GM10266 (cell line): Measurements from ENCODE around the gene ANGPT4.

Experiments used
- DNase-seq: peaks from one replicate; pipeline ENCODE4 v3.0.0; 2012; ENCODE audit errors: extremely low spot score
- TF ChIP-seq, protein P1 (sequence below): IDR thresholded peaks from 2 replicates; pipeline ENCODE4 v1.5.1; 2012; ENCODE audit warnings: mild to moderate bottlenecking, low read depth; ENCODE audit not compliant: control insufficient read depth, insufficient read depth; ENCODE audit errors: missing control alignments

Gene ANGPT4

DNA sequence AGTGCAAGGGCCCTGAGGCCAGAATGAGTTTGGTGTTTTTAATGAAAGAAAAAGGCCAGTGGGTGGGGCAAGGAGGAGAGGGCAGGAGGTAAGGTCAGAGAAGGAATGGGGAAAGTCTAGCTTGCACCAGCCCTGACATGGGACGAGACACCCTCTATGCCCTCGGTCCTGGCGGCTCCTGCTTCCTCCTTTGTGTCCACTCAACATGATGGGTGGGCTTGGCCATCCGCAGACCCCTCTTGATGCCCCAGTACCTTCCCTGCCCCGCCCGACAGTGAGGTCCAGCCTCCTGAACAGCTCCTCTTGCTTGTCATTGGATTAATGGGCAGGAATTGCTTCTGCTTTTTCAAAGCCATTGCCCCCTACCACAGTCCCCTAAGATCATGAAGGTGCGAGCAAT, 33.6 kb upstream of the ANGPT4 start:
- TF ChIP-seq, protein P1, sequence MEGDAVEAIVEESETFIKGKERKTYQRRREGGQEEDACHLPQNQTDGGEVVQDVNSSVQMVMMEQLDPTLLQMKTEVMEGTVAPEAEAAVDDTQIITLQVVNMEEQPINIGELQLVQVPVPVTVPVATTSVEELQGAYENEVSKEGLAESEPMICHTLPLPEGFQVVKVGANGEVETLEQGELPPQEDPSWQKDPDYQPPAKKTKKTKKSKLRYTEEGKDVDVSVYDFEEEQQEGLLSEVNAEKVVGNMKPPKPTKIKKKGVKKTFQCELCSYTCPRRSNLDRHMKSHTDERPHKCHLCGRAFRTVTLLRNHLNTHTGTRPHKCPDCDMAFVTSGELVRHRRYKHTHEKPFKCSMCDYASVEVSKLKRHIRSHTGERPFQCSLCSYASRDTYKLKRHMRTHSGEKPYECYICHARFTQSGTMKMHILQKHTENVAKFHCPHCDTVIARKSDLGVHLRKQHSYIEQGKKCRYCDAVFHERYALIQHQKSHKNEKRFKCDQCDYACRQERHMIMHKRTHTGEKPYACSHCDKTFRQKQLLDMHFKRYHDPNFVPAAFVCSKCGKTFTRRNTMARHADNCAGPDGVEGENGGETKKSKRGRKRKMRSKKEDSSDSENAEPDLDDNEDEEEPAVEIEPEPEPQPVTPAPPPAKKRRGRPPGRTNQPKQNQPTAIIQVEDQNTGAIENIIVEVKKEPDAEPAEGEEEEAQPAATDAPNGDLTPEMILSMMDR = no peak
- DNase-seq = no peak

DNA sequence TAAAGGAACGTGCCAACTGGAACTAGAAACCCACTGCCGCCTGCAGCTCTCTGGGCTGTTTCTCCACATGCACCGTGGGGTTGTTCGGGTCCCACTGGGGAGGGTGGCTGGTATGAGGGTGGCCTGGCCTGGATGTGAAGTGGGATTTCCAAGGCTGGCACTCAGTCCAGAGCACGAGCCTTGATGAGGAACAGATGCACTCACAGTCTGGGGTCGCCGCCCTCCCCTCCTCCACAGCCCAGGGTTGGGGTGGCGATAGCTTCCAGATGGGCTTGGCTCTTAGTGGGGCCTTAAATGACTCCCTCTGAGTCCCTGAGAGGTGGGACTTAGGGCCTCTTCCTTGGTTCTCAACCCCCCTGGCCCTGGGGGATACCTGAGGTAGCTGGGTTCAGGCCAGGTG, 30.7 kb upstream of the ANGPT4 start:
- no peak for DNase-seq
- TF ChIP-seq, protein P1 = no peak

DNA sequence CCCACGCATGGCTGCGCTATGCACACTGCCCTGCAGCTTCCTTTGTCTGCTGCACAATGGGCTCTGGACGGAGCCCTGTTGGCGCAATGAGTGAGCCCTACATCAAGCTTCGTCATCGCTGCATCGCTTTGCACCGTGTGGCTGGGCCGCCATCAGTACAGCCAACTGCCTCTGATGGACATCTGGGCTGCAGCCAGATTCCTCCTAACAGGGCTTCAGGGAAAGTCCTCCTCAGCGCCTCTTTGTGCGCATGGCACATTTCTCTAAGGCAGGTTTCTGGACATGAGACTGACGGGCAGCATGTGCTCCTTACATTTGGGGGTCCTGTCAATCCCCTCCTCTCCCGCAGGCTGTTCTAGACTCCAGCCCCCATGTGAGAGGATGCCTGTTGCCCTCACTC, 29.7 kb upstream of the ANGPT4 start:
- TF ChIP-seq, protein P1 = no peak
- no peak for DNase-seq

DNA sequence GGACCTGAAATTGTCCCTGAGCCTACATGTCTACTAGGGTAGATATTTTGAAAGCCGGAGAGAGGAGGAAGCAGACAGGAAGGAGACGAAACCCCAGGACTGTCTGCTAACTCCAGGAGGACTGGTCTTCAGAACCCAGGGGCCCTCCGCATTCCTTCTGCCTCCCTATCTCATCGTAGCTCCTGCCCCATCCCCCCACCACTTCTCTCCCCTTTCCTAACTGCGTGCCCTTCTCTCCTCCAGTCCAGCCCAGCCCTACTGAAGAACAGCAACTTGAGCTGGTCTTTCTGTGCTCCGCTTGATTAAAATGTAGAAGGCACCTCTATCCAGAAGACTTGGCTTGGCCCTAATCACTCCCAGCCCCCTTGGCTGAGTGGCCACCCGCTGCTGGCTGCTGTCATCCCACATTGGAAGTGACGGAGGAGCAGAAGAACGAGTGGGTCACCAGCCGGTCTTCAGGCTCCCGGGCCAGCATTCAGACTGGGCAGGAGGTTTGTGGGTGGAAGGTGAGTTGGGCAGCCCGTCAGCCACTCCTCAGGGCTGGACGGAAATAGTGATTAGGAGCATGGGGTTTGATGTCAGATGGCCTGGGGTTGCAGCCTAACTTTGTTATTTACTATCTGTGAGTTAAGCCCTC, 28.8 kb upstream of the ANGPT4 start:
- TF ChIP-seq, protein P1 = no peak
- no peak for DNase-seq

DNA sequence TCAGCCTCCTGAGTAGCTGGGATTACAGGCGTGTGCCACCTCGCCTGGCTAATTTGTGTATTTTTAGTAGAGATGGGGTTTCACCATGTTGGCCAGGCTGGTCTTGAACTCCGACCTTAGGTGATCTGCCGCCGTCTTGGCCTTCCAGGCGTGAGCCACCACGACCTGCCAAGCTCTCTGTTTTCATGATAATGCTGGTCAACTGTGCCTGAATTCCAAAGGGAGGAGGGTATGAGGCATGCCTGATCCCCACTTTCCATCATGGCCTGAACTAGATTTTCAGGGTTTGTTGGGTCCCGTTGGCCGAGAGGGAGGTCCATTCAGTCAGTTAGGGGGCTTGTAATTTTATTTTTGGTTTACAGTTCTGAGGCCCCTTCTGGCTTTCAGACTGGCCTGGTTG, 28.0 kb upstream of the ANGPT4 start:
- TF ChIP-seq, protein P1 = no peak
- no peak for DNase-seq

DNA sequence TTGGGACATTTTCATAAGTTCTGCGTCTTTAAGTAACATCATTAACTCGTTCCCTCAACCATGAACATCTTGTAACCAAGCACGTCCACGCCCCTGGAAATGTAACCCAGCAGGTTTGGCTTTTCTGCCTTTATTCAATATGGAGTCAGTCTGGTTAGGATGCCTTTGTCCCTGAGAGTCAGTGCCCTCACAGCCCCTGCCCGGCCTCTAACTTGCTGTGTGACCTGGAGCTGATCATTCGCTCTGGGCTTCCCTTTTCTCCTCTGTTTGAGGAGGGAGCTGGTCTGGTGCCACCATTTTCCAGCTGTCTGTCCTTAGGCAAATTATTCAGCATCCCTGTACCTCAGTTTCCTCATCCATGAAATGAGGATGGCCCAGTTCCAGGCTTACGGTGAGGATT, 26.5 kb upstream of the ANGPT4 start:
- DNase-seq = no peak
- TF ChIP-seq, protein P1 = no peak

DNA sequence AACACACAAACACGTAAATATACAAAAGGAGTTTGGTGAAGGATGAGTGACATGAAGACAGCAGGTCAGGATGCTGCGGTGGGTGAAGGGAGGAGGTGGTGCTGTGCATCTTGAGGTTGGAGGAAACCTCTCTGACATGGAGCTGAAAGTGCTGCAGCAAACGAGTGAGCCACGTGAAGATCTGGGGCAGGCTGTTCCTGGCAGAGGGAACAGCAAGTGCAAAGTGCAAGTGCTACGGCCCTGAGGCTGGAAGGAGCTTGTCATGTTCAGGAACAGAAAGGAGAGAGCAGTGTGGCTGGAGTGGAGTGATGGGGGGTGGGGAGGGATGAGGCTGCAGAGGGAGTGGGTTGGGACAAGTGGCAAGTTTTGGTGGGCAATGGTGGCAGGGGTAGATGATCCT, 24.8 kb upstream of the ANGPT4 start:
- no peak for DNase-seq
- TF ChIP-seq, protein P1 = no peak
